Thyroid gland (tissue), 4 donors: ENCODE measurements around the gene BUB1B. TPM values are rescaled to one million over a fixed set of nuclear protein-coding genes. Genes with fewer than 3 reads are reported as not detected.

Source experiments
- DNase-seq, 2 donors: peaks; one replicate each; pipeline ENCODE4 v3.0.0-alpha.2; 2019
- H3K27ac ChIP-seq, 3 donors: fragments of 200-600 bp; sonication (generic); 1 replicate in 2 of 3; 2 replicates in 1 of 3; pipeline ENCODE4 v1.5.1; 2016 to 2019; ENCODE audit warnings: mild to moderate bottlenecking in 1 of 3, moderate library complexity in 1 of 3
- H3K27me3 ChIP-seq: fragments of 200-600 bp; sonication (generic); one replicate; pipeline ENCODE4 v1.5.1; 2019
- H3K36me3 ChIP-seq, 2 donors: fragments of 200-600 bp; sonication (generic); one replicate each; pipeline ENCODE4 v1.5.1; 2016 to 2019
- H3K4me1 ChIP-seq, 2 donors: fragments of 200-600 bp; sonication (generic); one replicate each; pipeline ENCODE4 v1.5.1; 2017 to 2019
- H3K4me3 ChIP-seq, 3 donors: fragments of 200-600 bp; sonication (generic); replicated peaks in 1 of 3; 1 replicate in 2 of 3; 2 replicates in 1 of 3; pipeline ENCODE4 v1.5.1; 2016; ENCODE audit warnings: mild to moderate bottlenecking in 1 of 3
- H3K9me3 ChIP-seq: fragments of 200-600 bp; sonication (generic); one replicate; pipeline ENCODE4 v1.5.1; 2017
- CTCF ChIP-seq, 6 experiments: fragments of 200-600 bp in 3 of 6; fragments of 450-650 bp in 3 of 6; sonication (generic) in 3 of 6; IDR thresholded peaks; one replicate each; pipeline ENCODE4 v1.5.1; 2016 to 2019; ENCODE audit warnings: antibody characterized with exemption in 6 of 6, mild to moderate bottlenecking in 2 of 6, inconsistent platforms in 1 of 6, moderate library complexity in 1 of 6
- POLR2A ChIP-seq, 2 donors: fragments of 450-650 bp; IDR thresholded peaks; one replicate each; pipeline ENCODE4 v1.6.1; 2017; ENCODE audit warnings: antibody characterized with exemption in 2 of 2, mild to moderate bottlenecking in 2 of 2, moderate library complexity in 1 of 2
- WGBS, 2 donors: methylation state at CpG; one replicate each; pipeline ENCODE4 v1.1.5; 2017; 5-methylcytosine and 5-hydroxymethylcytosine counted together
- intact Hi-C: fragments of 100-400 bp; cut with DNase I; formaldehyde crosslinking; loops from one replicate; pipeline ENCODE4 v1.15.1; 2023
- total RNA-seq, 4 donors: library from RNA; depleted of rRNA; stranded (reverse); fragments of >200 nt; gene quantifications; one replicate each; pipeline ENCODE4 v1.2.3, GENCODE V29; 2016

Gene BUB1B
- total RNA-seq, 4 donors from 2014 or later: 0.20 to 3.7 (median 1.4) TPM

- TF ChIP-seq CTCF (IDR thresholded peaks at IDR 0.05): no peak
- no peak for TF ChIP-seq POLR2A (IDR thresholded peaks at IDR 0.05)
- Histone ChIP-seq H3K27ac (no peak overlapping the region), H3K4me1 (peaks cover 23 to 33% of the 10 kb centered on the region in 2 donors), H3K4me3 (no peak overlapping the region), H3K9me3 (no peaks in the 10 kb centered on the region), H3K36me3 (no peaks in the 10 kb centered on the region), H3K27me3 (no peaks in the 10 kb centered on the region)
- WGBS, 2 donors: 97 to 100% methylated on average over 4 to 5 of the region's 5 CpGs
- no peak for DNase-seq
- intact Hi-C loops: no loop called here
Measured at GRCh38 chr15:40242601-40243000, 81.7 kb downstream of the BUB1B start.

- no peaks in the 10 kb centered on the region for H3K9me3 ChIP-seq
- no peak for DNase-seq
- intact Hi-C loops: no loop called here
- TF ChIP-seq CTCF (IDR thresholded peaks at IDR 0.05) (no peak), POLR2A (IDR thresholded peaks at IDR 0.05) (no peak)
- WGBS, 2 donors: 91 to 92% methylated on average over 9 of the region's 9 CpGs
- H3K4me3 ChIP-seq: no peak overlapping the region
- H3K4me1 ChIP-seq: peaks cover 23 to 33% of the 10 kb centered on the region in 2 donors
- no peaks in the 10 kb centered on the region for H3K27me3 ChIP-seq
- H3K27ac ChIP-seq: no peak overlapping the region
- H3K36me3 ChIP-seq: no peaks in the 10 kb centered on the region
Measured at GRCh38 chr15:40243126-40243810, 82.4 kb downstream of the BUB1B start.

GRCh38 chr15:40244961-40245523 is 84.2 kb downstream of the BUB1B start:
- peak; percentile 55 to 56 for DNase-seq
- no peak for TF ChIP-seq POLR2A (IDR thresholded peaks at IDR 0.05)
- no peak for TF ChIP-seq CTCF (IDR thresholded peaks at IDR 0.05)
- Histone ChIP-seq H3K4me1 (peaks cover 9 to 16% of the 10 kb centered on the region in 2 donors), H3K36me3 (no peaks in the 10 kb centered on the region), H3K27me3 (no peaks in the 10 kb centered on the region), H3K4me3 (no peak overlapping the region), H3K27ac (peak overlapping the region in 2 of 3 donors; percentile 18 to 39), H3K9me3 (no peaks in the 10 kb centered on the region)
- 46 to 56% methylated on average over 5 of the region's 5 CpGs for WGBS, 2 donors
- intact Hi-C loops: no loop called here

- 84 to 85% methylated on average over 6 to 9 of the region's 9 CpGs for WGBS, 2 donors
- DNase-seq: no peak
- Histone ChIP-seq H3K27ac (peak overlapping the region in 2 of 3 donors; percentile 18 to 39), H3K36me3 (no peaks in the 10 kb centered on the region), H3K4me3 (no peak overlapping the region), H3K9me3 (no peaks in the 10 kb centered on the region), H3K4me1 (peaks cover 2 to 7% of the 10 kb centered on the region in 2 donors), H3K27me3 (no peaks in the 10 kb centered on the region)
- no peak for TF ChIP-seq CTCF (IDR thresholded peaks at IDR 0.05)
- no peak for TF ChIP-seq POLR2A (IDR thresholded peaks at IDR 0.05)
- intact Hi-C loops: no loop called here
Measured at GRCh38 chr15:40245666-40246450, 85.0 kb downstream of the BUB1B start.
